ENCODE data around the gene ASZ1.

The ASZ1 gene

GRCh38 chr7:117399820-117400422 lies 27.4 kb downstream of the ASZ1 start:
- no peak overlapping the region for H2AFZ ChIP-seq (ENCODE audit: low read depth, low read length, severe bottlenecking)
- no peak overlapping the region for H3K4me2 ChIP-seq (ENCODE audit: low read depth, low read length, poor library complexity, severe bottlenecking)
- no peaks in the 10 kb centered on the region for H3K79me2 ChIP-seq (ENCODE audit: insufficient read depth, low read length)

GRCh38 chr7:117395743-117396142 lies 31.6 kb downstream of the ASZ1 start:
- no peak overlapping the region for H3K27ac ChIP-seq (ENCODE audit: low read depth, low read length)
- no peaks in the 10 kb centered on the region for H3K9me3 ChIP-seq (ENCODE audit: insufficient read depth, low read length)
- no peak overlapping the region for H3K9ac ChIP-seq (ENCODE audit: low read length)
- no peak overlapping the region for H3K4me2 ChIP-seq (ENCODE audit: low read depth, low read length, poor library complexity, severe bottlenecking)
- no peaks in the 10 kb centered on the region for H3K79me2 ChIP-seq (ENCODE audit: insufficient read depth, low read length)
- no peak for TF ChIP-seq EZH2phosphoT487 (conservative IDR thresholded peaks at IDR 0.05; ENCODE audit: low read length)
- TF ChIP-seq CTCF (IDR thresholded peaks at IDR 0.05; ENCODE audit: insufficient read depth, low read length, poor library complexity, severe bottlenecking) = no peak
- H3K36me3 ChIP-seq (ENCODE audit: low read length) = no peaks in the 10 kb centered on the region
- H3K4me3 ChIP-seq (ENCODE audit: insufficient read depth, low read length, poor library complexity, severe bottlenecking) = no peak overlapping the region
- no peaks in the 10 kb centered on the region for H3K27me3 ChIP-seq (ENCODE audit: low read length)
- H3F3A ChIP-seq (ENCODE audit: insufficient read depth) = no peaks in the 10 kb centered on the region
- H4K20me1 ChIP-seq (ENCODE audit: low read depth, low read length) = no peaks in the 10 kb centered on the region
- no peaks in the 10 kb centered on the region for H3K9me2 ChIP-seq (replicated peaks; ENCODE audit: insufficient read depth, low read length)
- no peak overlapping the region for H2AFZ ChIP-seq (ENCODE audit: low read depth, low read length, severe bottlenecking)

More at GRCh38 chr7:117399820-117400422, 27.4 kb downstream of the ASZ1 start:
- no peaks in the 10 kb centered on the region for H3K9me2 ChIP-seq (replicated peaks; ENCODE audit: insufficient read depth, low read length)
- no peak overlapping the region for H3K27ac ChIP-seq (ENCODE audit: low read depth, low read length)
- no peaks in the 10 kb centered on the region for H3K27me3 ChIP-seq (ENCODE audit: low read length)
- no peak overlapping the region for H3K4me3 ChIP-seq (ENCODE audit: insufficient read depth, low read length, poor library complexity, severe bottlenecking)
- H3K36me3 ChIP-seq (ENCODE audit: low read length) = no peaks in the 10 kb centered on the region
- no peak for TF ChIP-seq EZH2phosphoT487 (conservative IDR thresholded peaks at IDR 0.05; ENCODE audit: low read length)
- peak; percentile 37 for TF ChIP-seq CTCF (IDR thresholded peaks at IDR 0.05; ENCODE audit: insufficient read depth, low read length, poor library complexity, severe bottlenecking)
- H3K9ac ChIP-seq (ENCODE audit: low read length) = no peak overlapping the region
- H3K9me3 ChIP-seq (ENCODE audit: insufficient read depth, low read length) = no peaks in the 10 kb centered on the region
- H3F3A ChIP-seq (ENCODE audit: insufficient read depth) = no peaks in the 10 kb centered on the region
- H4K20me1 ChIP-seq (ENCODE audit: low read depth, low read length) = no peaks in the 10 kb centered on the region

GRCh38 chr7:117393781-117394180 lies 33.5 kb downstream of the ASZ1 start:
- H3K9me3 ChIP-seq (ENCODE audit: insufficient read depth, low read length) = peaks cover 11% of the 10 kb centered on the region; the same call in 1 of the 2 replicates
- H3F3A ChIP-seq (ENCODE audit: insufficient read depth) = no peaks in the 10 kb centered on the region
- H3K9me2 ChIP-seq (replicated peaks; ENCODE audit: insufficient read depth, low read length) = no peaks in the 10 kb centered on the region
- H3K36me3 ChIP-seq (ENCODE audit: low read length) = peaks cover under 1% of the 10 kb centered on the region; the same call in 1 of the 2 replicates
- no peaks in the 10 kb centered on the region for H4K20me1 ChIP-seq (ENCODE audit: low read depth, low read length)
- no peak overlapping the region for H3K27ac ChIP-seq (ENCODE audit: low read depth, low read length)
- H2AFZ ChIP-seq (ENCODE audit: low read depth, low read length, severe bottlenecking) = no peak overlapping the region
- H3K9ac ChIP-seq (ENCODE audit: low read length) = no peak overlapping the region
- no peak overlapping the region for H3K4me3 ChIP-seq (ENCODE audit: insufficient read depth, low read length, poor library complexity, severe bottlenecking)
- H3K27me3 ChIP-seq (ENCODE audit: low read length) = no peaks in the 10 kb centered on the region
- TF ChIP-seq CTCF (IDR thresholded peaks at IDR 0.05; ENCODE audit: insufficient read depth, low read length, poor library complexity, severe bottlenecking) (no peak), EZH2phosphoT487 (conservative IDR thresholded peaks at IDR 0.05; ENCODE audit: low read length) (no peak)
- H3K79me2 ChIP-seq (ENCODE audit: insufficient read depth, low read length) = no peaks in the 10 kb centered on the region
- no peak overlapping the region for H3K4me2 ChIP-seq (ENCODE audit: low read depth, low read length, poor library complexity, severe bottlenecking)
